Endothelial cell of umbilical vein (primary cell): ENCODE results near the gene MCU. TPM values are rescaled to one million over a fixed set of nuclear protein-coding genes. Genes with fewer than 3 reads are reported as not detected.

Source experiments
- BruUV-seq: library from RNA; stranded (reverse); fragments of 400-500 nt; replicated peaks from 2 replicates; lab custom pipeline; 2021; lab: Mats Ljungman, UMichigan
- CTCF ChIA-PET: fragments of 300-600, 350-600 bp; sonication (Branson Sonifier 250); formaldehyde crosslinking; loops from one replicate; lab custom pipeline; 2021; ENCODE audit warnings: antibody characterized with exemption, inconsistent platforms; lab: Charles Lee
- POLR2A ChIA-PET: fragments of 300-600, 350-600 bp; sonication (Branson Sonifier 250); formaldehyde crosslinking; loops from one replicate; lab custom pipeline; 2021; ENCODE audit warnings: antibody characterized with exemption, inconsistent platforms; lab: Charles Lee
- DNase-seq: peaks from one replicate; pipeline ENCODE4 v3.0.0-alpha.2; 2011; ENCODE audit warnings: low read depth, low spot score
- FAIRE-seq: peaks from 2 replicates; lab custom pipeline; 2011; peaks lifted over from hg19 to GRCh38; lab: Jason Lieb, UNC
- H2AFZ ChIP-seq: 2 replicates; pipeline ENCODE4 v1.6.0; 2012; ENCODE audit warnings: low read depth, low read length, control low read depth, inconsistent platforms
- H3K27ac ChIP-seq: 2 replicates; pipeline ENCODE4 v1.5.1; 2011; ENCODE audit warnings: low read depth, mild to moderate bottlenecking, control low read depth, low read length, moderate library complexity; ENCODE audit not compliant: insufficient read depth
- H3K27me3 ChIP-seq, 2 experiments: 2 replicates each; pipeline versions ENCODE4 v1.6.0 to v1.6.1; 2011; ENCODE audit warnings: low read length in 2 of 2, mixed read lengths in 1 of 2; ENCODE audit not compliant: control insufficient read depth in 2 of 2, insufficient read depth in 2 of 2
- H3K36me3 ChIP-seq, 2 experiments: 2 replicates in 1 of 2; 3 replicates in 1 of 2; pipeline ENCODE4 v1.5.1; 2011; ENCODE audit warnings: low read length in 2 of 2, mild to moderate bottlenecking in 1 of 2, moderate library complexity in 1 of 2; ENCODE audit not compliant: control insufficient read depth in 2 of 2, insufficient read depth in 2 of 2; ENCODE audit errors: extremely low read depth in 1 of 2
- H3K4me1 ChIP-seq: 3 replicates; pipeline ENCODE4 v1.5.1; 2011; ENCODE audit warnings: mild to moderate bottlenecking, low read length; ENCODE audit not compliant: control insufficient read depth, insufficient read depth; ENCODE audit errors: extremely low read depth
- H3K4me2 ChIP-seq: 2 replicates; pipeline ENCODE4 v1.6.1; 2011; ENCODE audit warnings: low read length, control low read depth, mixed read lengths; ENCODE audit not compliant: insufficient read depth
- H3K4me3 ChIP-seq, 3 experiments: fragments of 200-600 bp in 1 of 3; sonication (generic), shearing (Covaris generic) in 1 of 3; replicated peaks in 1 of 3; 2 replicates each; pipeline ENCODE4 v1.5.1; 2011 to 2016; ENCODE audit warnings: control low read depth in 3 of 3, low read length in 3 of 3, mild to moderate bottlenecking in 2 of 3, inconsistent platforms in 1 of 3, low read depth in 1 of 3, moderate library complexity in 1 of 3; ENCODE audit not compliant: insufficient read depth in 1 of 3
- H3K79me2 ChIP-seq: 2 replicates; pipeline ENCODE4 v1.6.0; 2012; ENCODE audit warnings: low read length, inconsistent platforms; ENCODE audit not compliant: control insufficient read depth, insufficient read depth
- H3K9ac ChIP-seq: replicated peaks from 2 replicates; pipeline ENCODE3; 2011; ENCODE audit warnings: low read length, control low read depth; ENCODE audit not compliant: insufficient read depth; ENCODE audit errors: extremely low read depth
- H3K9me1 ChIP-seq: replicated peaks from 3 replicates; pipeline ENCODE4 v1.6.0; 2011; ENCODE audit warnings: mild to moderate bottlenecking, low read length; ENCODE audit not compliant: control insufficient read depth, insufficient read depth; ENCODE audit errors: extremely low read depth
- H3K9me3 ChIP-seq: replicated peaks from 2 replicates; pipeline ENCODE4 v1.5.1; 2012; ENCODE audit warnings: low read length, inconsistent platforms; ENCODE audit not compliant: control insufficient read depth, insufficient read depth
- H4K20me1 ChIP-seq: replicated peaks from 2 replicates; pipeline ENCODE3; 2011; ENCODE audit warnings: mild to moderate bottlenecking, low read length; ENCODE audit not compliant: control insufficient read depth, insufficient read depth; ENCODE audit errors: extremely low read depth
- EZH2 ChIP-seq: IDR thresholded peaks from 2 replicates; pipeline ENCODE4 v1.6.1; 2012; ENCODE audit warnings: borderline replicate concordance, low read depth, mild to moderate bottlenecking, moderate library complexity, low read length, inconsistent platforms; ENCODE audit not compliant: severe bottlenecking
- FOS ChIP-seq: IDR thresholded peaks from 2 replicates; pipeline ENCODE4 v1.6.1; 2011; ENCODE audit warnings: mild to moderate bottlenecking, low read length, moderate library complexity, borderline replicate concordance; ENCODE audit not compliant: insufficient read depth
- GATA2 ChIP-seq: IDR thresholded peaks from 2 replicates; pipeline ENCODE4 v1.7.0; 2011; ENCODE audit warnings: low read depth, mild to moderate bottlenecking, moderate library complexity, mixed read lengths, low read length; ENCODE audit not compliant: insufficient read length, insufficient read depth
- JUN ChIP-seq: IDR thresholded peaks from 2 replicates; pipeline ENCODE4 v1.6.1; 2011; ENCODE audit warnings: borderline replicate concordance, low read depth; ENCODE audit not compliant: insufficient read length, insufficient read depth
- MYC ChIP-seq: IDR thresholded peaks from one replicate; pipeline ENCODE4 v1.6.1; 2011; ENCODE audit warnings: mild to moderate bottlenecking, low read depth, low read length
- POLR2A ChIP-seq: IDR thresholded peaks from 2 replicates; pipeline ENCODE4 v1.6.1; 2012; ENCODE audit warnings: low read depth, mild to moderate bottlenecking, control low read depth, low read length
- POLR2AphosphoS5 ChIP-seq: IDR thresholded peaks from 2 replicates; pipeline ENCODE4 v1.6.1; 2012; ENCODE audit warnings: low read depth, mild to moderate bottlenecking, control low read depth, low read length, moderate library complexity; ENCODE audit not compliant: insufficient read depth
- dilution Hi-C: fragments of 300-500 bp; cut with MboI; formaldehyde crosslinking; loops from one replicate; pipeline ENCODE4 v1.15.0; 2019; ENCODE audit warnings: low sequenced_read_pairs; ENCODE audit not compliant: extremely low pct_ligation_motif_present
- intact Hi-C: fragments of 100-400 bp; cut with micrococcal nuclease; formaldehyde crosslinking; loops from one replicate; pipeline ENCODE4 v1.10.0; 2022
- polyA plus RNA-seq, 4 experiments: library from polyadenylated mRNA; depleted of rRNA in 3 of 4; stranded (reverse) in 3 of 4; unstranded in 1 of 4; fragments of >200 nt; gene quantifications; 2 replicates each; pipeline versions ENCODE4 v1.2.1 to v1.2.3, GENCODE V29; 2011 to 2012; ENCODE audit warnings: missing spikeins in 1 of 4
- total RNA-seq: library from RNA; stranded (reverse); gene quantifications from 2 replicates; pipeline ENCODE4 v1.2.3, GENCODE V29; 2021
- TF ChIP-seq, protein P1 (sequence below), 2 donors: IDR thresholded peaks; 1 replicate in 1 of 2; 2 replicates in 1 of 2; pipeline ENCODE4 v1.5.1; 2011; ENCODE audit warnings: low read length in 2 of 2, mild to moderate bottlenecking in 2 of 2, moderate library complexity in 2 of 2, control low read depth in 1 of 2, inconsistent platforms in 1 of 2, low read depth in 1 of 2; ENCODE audit not compliant: insufficient read depth in 1 of 2; ENCODE audit errors: extremely low read depth in 1 of 2
- TF ChIP-seq, protein P2 (sequence below): IDR thresholded peaks from 2 replicates; pipeline ENCODE4 v1.6.1; 2011; ENCODE audit not compliant: insufficient read depth, insufficient read length

MCU gene
- total and polyA plus RNA-seq, 2 donors (not counting 3 experiments of a cell fraction or from before 2014, with no cell fraction given): 25.2 to 37.2 TPM

DNA sequence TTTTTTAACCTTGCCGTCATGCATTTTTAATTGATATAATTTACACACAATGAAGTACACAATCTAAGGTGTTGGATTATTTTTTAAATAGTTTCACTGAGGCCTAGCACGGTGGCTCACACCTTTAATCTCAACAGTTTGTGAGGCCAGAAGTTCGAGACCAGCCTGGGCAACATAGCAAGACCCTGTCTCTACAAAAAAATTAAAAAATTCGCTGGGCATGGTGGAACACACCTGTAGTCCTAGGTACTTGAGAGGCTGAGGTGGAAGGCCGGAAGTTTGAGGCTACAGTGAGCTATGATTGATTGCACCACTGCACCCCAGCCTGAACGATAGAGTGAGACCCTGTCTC, 108.8 kb downstream of the MCU start:
- peaks cover 34% of the 10 kb centered on the region for H3K4me1 ChIP-seq
- H3K9ac ChIP-seq: no peak overlapping the region
- no peaks in the 10 kb centered on the region for H3K36me3 ChIP-seq
- no peaks in the 10 kb centered on the region for H4K20me1 ChIP-seq
- H3K27me3 ChIP-seq: no peaks in the 10 kb centered on the region
- H3K79me2 ChIP-seq: peaks cover 3% of the 10 kb centered on the region
- peak overlapping the region; percentile 30 for H3K27ac ChIP-seq
- DNase-seq (no peak), FAIRE-seq (no peak)
- H2AFZ ChIP-seq: no peak overlapping the region
- no TSS peak for BruUV-seq
- intact Hi-C loops: loop anchor here (1.0 kb wide), 1 partner anchor 108 kb away; the partner anchor contains the start of gene MCU
- no peak overlapping the region for H3K4me3 ChIP-seq
- no peaks in the 10 kb centered on the region for H3K9me3 ChIP-seq
- dilution Hi-C loops: no loop called here
- ChIA-PET POLR2A (interaction anchor here (1.0 kb wide), 1 partner anchor 295 kb away, joined by 3 read pairs; no protein-coding TSS in a partner anchor), CTCF (no interaction called here)
- peaks cover 3% of the 10 kb centered on the region for H3K9me1 ChIP-seq
- no peak for TF ChIP-seq FOS
- no peak for TF ChIP-seq EZH2
- TF ChIP-seq POLR2A: no peak
- TF ChIP-seq POLR2AphosphoS5: no peak
- TF ChIP-seq, protein P1, sequence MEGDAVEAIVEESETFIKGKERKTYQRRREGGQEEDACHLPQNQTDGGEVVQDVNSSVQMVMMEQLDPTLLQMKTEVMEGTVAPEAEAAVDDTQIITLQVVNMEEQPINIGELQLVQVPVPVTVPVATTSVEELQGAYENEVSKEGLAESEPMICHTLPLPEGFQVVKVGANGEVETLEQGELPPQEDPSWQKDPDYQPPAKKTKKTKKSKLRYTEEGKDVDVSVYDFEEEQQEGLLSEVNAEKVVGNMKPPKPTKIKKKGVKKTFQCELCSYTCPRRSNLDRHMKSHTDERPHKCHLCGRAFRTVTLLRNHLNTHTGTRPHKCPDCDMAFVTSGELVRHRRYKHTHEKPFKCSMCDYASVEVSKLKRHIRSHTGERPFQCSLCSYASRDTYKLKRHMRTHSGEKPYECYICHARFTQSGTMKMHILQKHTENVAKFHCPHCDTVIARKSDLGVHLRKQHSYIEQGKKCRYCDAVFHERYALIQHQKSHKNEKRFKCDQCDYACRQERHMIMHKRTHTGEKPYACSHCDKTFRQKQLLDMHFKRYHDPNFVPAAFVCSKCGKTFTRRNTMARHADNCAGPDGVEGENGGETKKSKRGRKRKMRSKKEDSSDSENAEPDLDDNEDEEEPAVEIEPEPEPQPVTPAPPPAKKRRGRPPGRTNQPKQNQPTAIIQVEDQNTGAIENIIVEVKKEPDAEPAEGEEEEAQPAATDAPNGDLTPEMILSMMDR (IDR thresholded peaks at IDR 0.05; ENCODE audit: extremely low read depth in 1 of 2, insufficient read depth in 1 of 2, low read depth in 1 of 2, low read length in 2 of 2): no peak
- TF ChIP-seq MYC: no peak
- TF ChIP-seq GATA2: no peak
- no peak for TF ChIP-seq JUN
- TF ChIP-seq, protein P2, sequence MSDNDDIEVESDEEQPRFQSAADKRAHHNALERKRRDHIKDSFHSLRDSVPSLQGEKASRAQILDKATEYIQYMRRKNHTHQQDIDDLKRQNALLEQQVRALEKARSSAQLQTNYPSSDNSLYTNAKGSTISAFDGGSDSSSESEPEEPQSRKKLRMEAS: no peak
- no peak overlapping the region for H3K4me2 ChIP-seq
